GM21529 (cell line): Measurements from ENCODE around the gene ADAT2.

Experiments
- ATAC-seq: cut with Tn5 transposase; IDR thresholded peaks from one replicate; pipeline ENCODE4 v1.9.1; 2021; ENCODE audit not compliant: unreplicated experiment

ADAT2 gene

GRCh38 chr6:143441680-143442545 is 8.6 kb downstream of the ADAT2 start:
- no peak for ATAC-seq

GRCh38 chr6:143441010-143441409 is 9.5 kb downstream of the ADAT2 start:
- ATAC-seq = no peak

- no peak for ATAC-seq
Measured at GRCh38 chr6:143432588-143432987, 17.9 kb downstream of the ADAT2 start.

- ATAC-seq = no peak
Measured at GRCh38 chr6:143431226-143431625, 19.3 kb downstream of the ADAT2 start.

- ATAC-seq = no peak
Measured at GRCh38 chr6:143429970-143430369, 20.5 kb downstream of the ADAT2 start.

GRCh38 chr6:143427109-143427817 is 23.2 kb downstream of the ADAT2 start:
- ATAC-seq = peak; percentile 100

- ATAC-seq = no peak
Measured at GRCh38 chr6:143426026-143426425, 24.5 kb downstream of the ADAT2 start.

- ATAC-seq = no peak
Measured at GRCh38 chr6:143419526-143419925, 31.0 kb downstream of the ADAT2 start.

- no peak for ATAC-seq
Measured at GRCh38 chr6:143414769-143415168, 35.7 kb downstream of the ADAT2 start.

GRCh38 chr6:143410859-143411270 is 39.6 kb downstream of the ADAT2 start:
- no peak for ATAC-seq

GRCh38 chr6:143408787-143409162 is 41.7 kb downstream of the ADAT2 start:
- no peak for ATAC-seq

- ATAC-seq = no peak
Measured at GRCh38 chr6:143408151-143408786, 42.2 kb downstream of the ADAT2 start.

GRCh38 chr6:143406673-143407072 is 43.8 kb downstream of the ADAT2 start:
- peak; percentile 62 for ATAC-seq

GRCh38 chr6:143405373-143406154 is 44.9 kb downstream of the ADAT2 start:
- no peak for ATAC-seq

- no peak for ATAC-seq
Measured at GRCh38 chr6:143402721-143403336, 47.7 kb downstream of the ADAT2 start.

- no peak for ATAC-seq
Measured at GRCh38 chr6:143401636-143402370, 48.7 kb downstream of the ADAT2 start.

GRCh38 chr6:143401068-143401446 is 49.4 kb downstream of the ADAT2 start:
- no peak for ATAC-seq

GRCh38 chr6:143400258-143401067 is 50.0 kb downstream of the ADAT2 start:
- peak; percentile 58 for ATAC-seq

GRCh38 chr6:143399775-143400174 is 50.7 kb downstream of the ADAT2 start:
- no peak for ATAC-seq
